Fibroblast of pulmonary artery (primary cell): ENCODE data around the gene DCHS1.
"Not testable (repeated sequence)": the region's sequence is repeated elsewhere in the genome, so short reads cannot be mapped to it uniquely, and the experiment has no call there.

Source experiments
- DNase-seq: peaks from one replicate; pipeline ENCODE4 v3.0.0-alpha.2; 2010; ENCODE audit warnings: low read depth
- H3K4me3 ChIP-seq: replicated peaks from 2 replicates; pipeline ENCODE4 v1.5.1; 2011; ENCODE audit warnings: low read depth, mild to moderate bottlenecking, control low read depth, low read length, moderate library complexity
- CTCF ChIP-seq: IDR thresholded peaks from 2 replicates; pipeline ENCODE4 v1.5.1; 2011; ENCODE audit warnings: mild to moderate bottlenecking, control low read depth, low read length, inconsistent platforms; ENCODE audit errors: missing control alignments

Gene DCHS1

GRCh38 chr11:6655790-6656583 is at the start of gene DCHS1:
TSS of gene DCHS1 (minus strand) at chr11:6655809. CDS start at chr11:6641613, 14,196 bp downstream.
- TF ChIP-seq CTCF = no peak
- peak within 1 kb of the TSS; percentile 34 for H3K4me3 ChIP-seq
- DNase-seq = no peak

GRCh38 chr11:6703247-6704063 is 47.8 kb upstream of the DCHS1 start:
- peak; percentile 81 for TF ChIP-seq CTCF
- DNase-seq = peak; percentile 86
- H3K4me3 ChIP-seq = no peak overlapping the region

GRCh38 chr11:6701955-6702354 is 46.3 kb upstream of the DCHS1 start:
- H3K4me3 ChIP-seq, DNase-seq: not testable (repeated sequence)

GRCh38 chr11:6695377-6695776 is 39.8 kb upstream of the DCHS1 start:
- DNase-seq = peak; percentile 88
- H3K4me3 ChIP-seq = no peak overlapping the region
- no peak for TF ChIP-seq CTCF

- H3K4me3 ChIP-seq = no peak overlapping the region
- no peak for TF ChIP-seq CTCF
- no peak for DNase-seq
Observed at GRCh38 chr11:6694229-6694535, 38.6 kb upstream of the DCHS1 start.

- DNase-seq = peak; percentile 93
- H3K4me3 ChIP-seq = no peak overlapping the region
Observed at GRCh38 chr11:6693342-6694228, 38.0 kb upstream of the DCHS1 start.

More at GRCh38 chr11:6693342-6694228, 38.0 kb upstream of the DCHS1 start:
- no peak for TF ChIP-seq CTCF
